Measurements from ENCODE around the gene C1orf74. TPM values are rescaled to one million over a fixed set of nuclear protein-coding genes. Genes with fewer than 3 reads are reported as not detected.
"Not testable (repeated sequence)": the region's sequence is repeated elsewhere in the genome, so short reads cannot be mapped to it uniquely, and the experiment has no call there.

The C1orf74 gene
- total RNA-seq, 1 donor from 2014 or later, result 2.8 TPM

DNA sequence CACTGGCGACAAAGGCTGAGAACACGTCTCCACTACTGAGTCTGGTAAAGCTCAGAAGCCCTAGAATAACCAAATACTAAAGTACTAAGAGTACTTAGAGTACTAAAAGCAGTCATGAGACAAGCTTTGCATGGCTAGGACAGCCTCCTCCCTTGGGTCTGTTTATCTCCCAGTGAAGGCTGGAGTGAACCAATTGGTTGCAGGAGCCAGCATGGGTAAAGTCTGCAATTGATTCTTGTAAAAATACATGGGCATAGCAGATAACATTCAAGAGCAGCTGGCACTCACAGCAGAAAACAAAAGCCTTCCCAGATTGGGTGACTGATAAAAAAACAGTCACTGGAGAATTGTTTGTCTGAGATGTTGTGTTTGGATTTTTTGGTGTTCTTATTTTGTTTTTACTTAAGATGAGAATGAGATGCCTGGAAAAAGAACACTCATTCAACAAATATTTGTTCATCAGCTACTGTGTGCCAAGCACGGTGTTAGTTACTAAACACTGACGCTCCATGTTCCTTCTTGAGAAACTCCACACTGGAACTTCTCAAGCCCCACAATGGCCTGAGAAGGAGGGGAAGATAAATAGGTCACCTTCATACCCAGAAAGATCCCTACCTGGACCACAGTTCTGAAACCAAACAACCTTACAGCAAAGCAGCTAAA lies 17.9 kb upstream of the C1orf74 start:
- DNase-seq (ENCODE audit: low spot score), result no peak
- Mint-ChIP-seq H3K4me1 (ENCODE audit: unreplicated experiment) (peaks cover 29% of the 10 kb centered on the region), H3K36me3 (ENCODE audit: low read depth, unreplicated experiment) (peaks cover 5% of the 10 kb centered on the region), H3K27me3 (ENCODE audit: unreplicated experiment) (peaks cover 11% of the 10 kb centered on the region), H3K9me3 (ENCODE audit: unreplicated experiment) (no peaks in the 10 kb centered on the region), H3K4me3 (ENCODE audit: unreplicated experiment) (no peak overlapping the region), H3K27ac (ENCODE audit: unreplicated experiment) (peak overlapping the region; percentile 67)
- TF ChIP-seq, protein P1, sequence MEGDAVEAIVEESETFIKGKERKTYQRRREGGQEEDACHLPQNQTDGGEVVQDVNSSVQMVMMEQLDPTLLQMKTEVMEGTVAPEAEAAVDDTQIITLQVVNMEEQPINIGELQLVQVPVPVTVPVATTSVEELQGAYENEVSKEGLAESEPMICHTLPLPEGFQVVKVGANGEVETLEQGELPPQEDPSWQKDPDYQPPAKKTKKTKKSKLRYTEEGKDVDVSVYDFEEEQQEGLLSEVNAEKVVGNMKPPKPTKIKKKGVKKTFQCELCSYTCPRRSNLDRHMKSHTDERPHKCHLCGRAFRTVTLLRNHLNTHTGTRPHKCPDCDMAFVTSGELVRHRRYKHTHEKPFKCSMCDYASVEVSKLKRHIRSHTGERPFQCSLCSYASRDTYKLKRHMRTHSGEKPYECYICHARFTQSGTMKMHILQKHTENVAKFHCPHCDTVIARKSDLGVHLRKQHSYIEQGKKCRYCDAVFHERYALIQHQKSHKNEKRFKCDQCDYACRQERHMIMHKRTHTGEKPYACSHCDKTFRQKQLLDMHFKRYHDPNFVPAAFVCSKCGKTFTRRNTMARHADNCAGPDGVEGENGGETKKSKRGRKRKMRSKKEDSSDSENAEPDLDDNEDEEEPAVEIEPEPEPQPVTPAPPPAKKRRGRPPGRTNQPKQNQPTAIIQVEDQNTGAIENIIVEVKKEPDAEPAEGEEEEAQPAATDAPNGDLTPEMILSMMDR (IDR thresholded peaks at IDR 0.05; ENCODE audit: unreplicated experiment), result no peak

DNA sequence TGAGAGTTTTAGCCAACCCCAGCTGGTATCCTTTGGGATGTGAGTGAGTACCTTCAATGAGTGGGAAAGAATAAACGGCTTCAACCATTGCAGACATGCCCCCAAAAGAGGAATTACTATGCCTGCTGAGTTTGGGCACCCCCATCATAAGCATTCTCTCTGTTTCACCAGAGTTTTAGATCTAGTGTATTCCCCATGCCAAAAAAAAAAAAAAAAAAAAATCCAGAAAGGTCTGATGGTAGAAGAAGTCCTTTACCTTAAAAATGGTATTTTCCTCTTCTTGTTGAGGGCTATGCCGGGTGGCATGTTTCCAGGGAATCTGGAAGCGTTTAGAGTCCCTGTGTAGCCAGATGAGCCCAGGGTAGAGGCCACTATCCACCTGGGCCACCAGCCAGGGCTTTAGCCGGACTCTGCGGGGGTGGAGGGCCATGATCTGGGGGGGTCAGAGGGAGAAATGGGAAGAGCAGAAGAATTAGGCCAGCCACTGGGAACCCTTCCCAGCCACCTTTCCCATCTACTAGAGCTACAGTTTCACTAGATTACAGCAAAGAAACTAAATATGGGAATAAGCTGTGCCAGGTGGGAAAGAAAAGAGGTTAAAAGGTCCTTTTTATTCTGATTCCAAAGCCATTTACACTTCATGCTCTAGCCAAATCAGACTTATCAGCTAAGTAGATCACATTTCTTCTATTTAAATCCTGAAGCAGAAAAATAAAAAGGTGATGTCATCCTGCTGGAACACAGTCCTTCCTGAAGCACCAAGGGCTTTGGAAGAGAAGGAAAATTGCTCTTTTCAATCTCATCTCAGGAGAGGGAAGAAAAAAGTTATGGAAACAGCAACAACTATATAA lies 16.9 kb upstream of the C1orf74 start:
- Mint-ChIP-seq H3K36me3 (ENCODE audit: low read depth, unreplicated experiment) (peaks cover 9% of the 10 kb centered on the region), H3K27me3 (ENCODE audit: unreplicated experiment) (peaks cover 14% of the 10 kb centered on the region)
- DNase-seq (ENCODE audit: low spot score), result no peak

DNA sequence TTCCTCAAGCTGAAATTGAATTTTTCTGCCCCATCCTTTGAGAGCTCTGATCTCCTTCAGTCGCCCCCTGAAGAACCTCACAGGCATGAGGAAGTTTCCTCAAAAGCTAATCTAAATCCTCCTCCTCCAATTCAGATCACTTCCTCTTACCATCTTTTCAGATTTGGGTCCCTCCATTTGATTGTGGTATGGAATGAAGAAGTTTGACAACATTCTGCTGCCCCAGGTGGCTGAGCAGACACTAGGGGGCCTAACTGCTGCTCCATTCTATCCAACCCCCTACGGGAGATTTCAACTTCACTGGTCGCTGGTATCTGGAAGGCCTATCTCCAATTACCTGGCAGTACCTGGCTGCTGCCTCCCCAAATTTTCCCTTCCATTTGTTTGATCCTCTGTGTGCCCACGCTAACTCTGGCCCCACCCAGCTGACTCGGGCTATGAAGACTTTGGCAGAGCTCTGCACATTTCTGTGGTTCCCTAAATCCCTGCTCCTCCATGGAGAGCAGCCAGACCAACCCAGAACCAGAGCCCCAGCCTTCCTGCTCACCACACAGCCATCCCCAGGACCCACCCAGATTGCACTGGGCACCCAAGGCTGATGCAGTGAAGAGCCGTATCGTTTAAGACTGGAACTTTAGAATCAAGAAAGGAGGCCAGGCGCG lies 13.8 kb upstream of the C1orf74 start:
- Mint-ChIP-seq H3K36me3 (ENCODE audit: low read depth, unreplicated experiment) (peaks cover 18% of the 10 kb centered on the region), H3K9me3 (ENCODE audit: unreplicated experiment) (no peaks in the 10 kb centered on the region), H3K27ac (ENCODE audit: unreplicated experiment) (no peak overlapping the region), H3K4me1 (ENCODE audit: unreplicated experiment) (peaks cover 14% of the 10 kb centered on the region), H3K27me3 (ENCODE audit: unreplicated experiment) (peaks cover 7% of the 10 kb centered on the region), H3K4me3 (ENCODE audit: unreplicated experiment) (no peak overlapping the region)
- no peak for DNase-seq (ENCODE audit: low spot score)
- TF ChIP-seq, protein P1 (IDR thresholded peaks at IDR 0.05; ENCODE audit: unreplicated experiment), result no peak

More for the DNA sequence above, 16.9 kb upstream of the C1orf74 start:
- Mint-ChIP-seq H3K4me1 (ENCODE audit: unreplicated experiment) (peaks cover 29% of the 10 kb centered on the region), H3K9me3 (ENCODE audit: unreplicated experiment) (no peaks in the 10 kb centered on the region), H3K4me3 (ENCODE audit: unreplicated experiment) (peak overlapping the region; percentile 32), H3K27ac (ENCODE audit: unreplicated experiment) (peak overlapping the region; percentile 37)
- TF ChIP-seq, protein P1 (IDR thresholded peaks at IDR 0.05; ENCODE audit: unreplicated experiment), result no peak

DNA sequence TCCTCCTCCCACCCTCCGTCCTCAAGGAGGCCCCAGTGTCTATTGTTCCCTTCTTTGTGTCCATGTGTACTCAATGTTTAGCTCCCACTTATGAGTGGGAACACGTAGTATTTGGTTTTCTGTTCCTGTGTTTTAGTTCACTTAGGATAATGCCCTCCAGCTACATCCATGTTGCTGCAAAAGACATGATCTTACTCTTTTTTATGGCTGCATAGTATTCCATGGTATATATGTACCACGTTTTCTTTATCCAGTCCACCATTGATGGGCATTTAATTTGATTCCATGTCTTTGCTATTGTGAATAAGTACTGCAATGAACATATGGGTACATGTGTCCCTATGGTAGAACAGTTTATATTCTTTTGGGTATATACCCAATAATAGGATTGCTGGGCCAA lies 9.4 kb upstream of the C1orf74 start:
- H3K27me3 Mint-ChIP-seq (ENCODE audit: unreplicated experiment); H3K27ac Mint-ChIP-seq (ENCODE audit: unreplicated experiment); H3K4me3 Mint-ChIP-seq (ENCODE audit: unreplicated experiment); H3K4me1 Mint-ChIP-seq (ENCODE audit: unreplicated experiment); H3K9me3 Mint-ChIP-seq (ENCODE audit: unreplicated experiment); DNase-seq (ENCODE audit: low spot score): not testable (repeated sequence)
- peaks cover 26% of the 10 kb centered on the region for H3K36me3 Mint-ChIP-seq (ENCODE audit: low read depth, unreplicated experiment)

DNA sequence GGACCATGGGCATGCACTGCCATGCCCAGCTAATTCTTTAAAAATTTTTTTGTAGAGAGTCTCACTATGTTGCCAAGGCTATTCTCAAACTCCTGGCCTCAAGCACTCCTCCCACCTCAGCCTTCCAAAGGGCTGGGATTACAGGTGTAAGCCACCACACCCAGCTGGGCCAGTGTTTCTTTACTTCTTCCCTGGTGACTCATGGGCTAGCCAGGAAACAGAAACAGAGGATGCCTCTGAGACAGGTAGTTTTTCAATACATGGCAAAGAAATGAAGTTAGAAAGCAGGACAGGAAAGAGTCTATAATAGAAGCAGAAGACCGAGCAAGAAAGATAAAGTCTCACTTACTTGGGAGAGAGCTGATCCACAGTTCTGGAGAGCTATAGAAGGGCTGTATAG lies 7.6 kb upstream of the C1orf74 start:
- Mint-ChIP-seq H3K27me3 (ENCODE audit: unreplicated experiment) (peaks cover 7% of the 10 kb centered on the region), H3K4me1 (ENCODE audit: unreplicated experiment) (peaks cover 2% of the 10 kb centered on the region), H3K27ac (ENCODE audit: unreplicated experiment) (no peak overlapping the region), H3K9me3 (ENCODE audit: unreplicated experiment) (no peaks in the 10 kb centered on the region), H3K4me3 (ENCODE audit: unreplicated experiment) (no peak overlapping the region), H3K36me3 (ENCODE audit: low read depth, unreplicated experiment) (peaks cover 34% of the 10 kb centered on the region)
- no peak for DNase-seq (ENCODE audit: low spot score)
- TF ChIP-seq, protein P1 (IDR thresholded peaks at IDR 0.05; ENCODE audit: unreplicated experiment), result no peak
